OCI-LY7 (cell line): ENCODE measurements around the gene GSTK1. TPM values are rescaled to one million over a fixed set of nuclear protein-coding genes. Genes with fewer than 3 reads are reported as not detected.
A peak's percentile ranks its signal among the peaks of the same experiment; 100 is the strongest.

ENCODE experiments used
- BruUV-seq: library from RNA; stranded (reverse); fragments of 400-500 nt; replicated peaks from 2 replicates; lab custom pipeline; 2021; lab: Mats Ljungman, UMichigan
- CTCF ChIA-PET: fragments of 300-600 bp; sonication (Branson Sonifier 250); formaldehyde crosslinking; loops from one replicate; lab custom pipeline; 2022; ENCODE audit warnings: antibody characterized with exemption; ENCODE audit not compliant: unreplicated experiment; lab: Charles Lee
- POLR2A ChIA-PET: fragments of 300-600 bp; sonication (Branson Sonifier 250); formaldehyde crosslinking; loops from one replicate; lab custom pipeline; 2022; ENCODE audit warnings: antibody characterized with exemption; lab: Charles Lee
- DNase-seq: peaks from one replicate; pipeline ENCODE4 v3.0.0-alpha.2; 2015; ENCODE audit warnings: low spot score
- H2AFZ ChIP-seq: fragments of 200-600 bp; sonication (generic), shearing (Covaris generic); 2 replicates; pipeline ENCODE4 v1.6.1; 2014; ENCODE audit warnings: mild to moderate bottlenecking, antibody characterized with exemption, low read length, moderate library complexity
- H3K27ac ChIP-seq: fragments of 200-600 bp; sonication (generic); 2 replicates; pipeline ENCODE4 v1.5.1; 2014; ENCODE audit warnings: mixed run types, low read depth, mild to moderate bottlenecking, moderate library complexity, low read length, inconsistent platforms; ENCODE audit not compliant: poor library complexity, severe bottlenecking
- H3K36me3 ChIP-seq: fragments of 200-600 bp; sonication (generic); 2 replicates; pipeline ENCODE4 v1.6.1; 2014; ENCODE audit warnings: mild to moderate bottlenecking, antibody characterized with exemption, low read length, moderate library complexity, mixed read lengths; ENCODE audit not compliant: insufficient read depth
- H3K4me1 ChIP-seq: fragments of 200-600 bp; sonication (generic); 2 replicates; pipeline ENCODE4 v1.5.1; 2014; ENCODE audit warnings: mild to moderate bottlenecking, low read length; ENCODE audit not compliant: insufficient read depth, poor library complexity, severe bottlenecking
- H3K4me2 ChIP-seq: fragments of 200-600 bp; sonication (generic); 2 replicates; pipeline ENCODE4 v1.6.1; 2014; ENCODE audit warnings: mild to moderate bottlenecking, low read length
- H3K4me3 ChIP-seq: fragments of 200-600 bp; sonication (generic); 2 replicates; pipeline ENCODE4 v1.5.1; 2014; ENCODE audit warnings: mild to moderate bottlenecking, low read depth, low read length; ENCODE audit not compliant: poor library complexity, severe bottlenecking
- H3K79me2 ChIP-seq: fragments of 200-600 bp; sonication (generic); 2 replicates; pipeline ENCODE4 v1.6.1; 2016; ENCODE audit warnings: low read depth, mild to moderate bottlenecking, low read length, moderate library complexity, mixed read lengths; ENCODE audit not compliant: insufficient read depth
- H3K9me2 ChIP-seq: fragments of 200-600 bp; sonication (generic); 2 replicates; pipeline ENCODE4 v1.6.1; 2016; ENCODE audit warnings: mild to moderate bottlenecking, low read length, mixed read lengths; ENCODE audit not compliant: insufficient read depth
- H3K9me3 ChIP-seq: fragments of 200-600 bp; sonication (generic); 2 replicates; pipeline ENCODE4 v1.6.1; 2014; ENCODE audit warnings: mild to moderate bottlenecking, mixed run types, low read length, mixed read lengths
- H4K20me1 ChIP-seq: fragments of 200-600 bp; sonication (generic); 2 replicates; pipeline ENCODE4 v1.6.1; 2014; ENCODE audit warnings: mild to moderate bottlenecking, antibody characterized with exemption, low read length, moderate library complexity, mixed read lengths; ENCODE audit not compliant: insufficient read depth
- CTCF ChIP-seq: fragments of 200-600 bp; sonication (generic); conservative IDR thresholded peaks from 2 replicates; pipeline ENCODE4 v1.5.1; 2014; ENCODE audit warnings: mild to moderate bottlenecking, antibody characterized with exemption, low read length, moderate library complexity, mixed read lengths
- EZH2phosphoT487 ChIP-seq: fragments of 200-600 bp; sonication (generic); IDR thresholded peaks from 2 replicates; pipeline ENCODE4 v1.6.1; 2018; ENCODE audit warnings: low read depth, borderline replicate concordance, mild to moderate bottlenecking, mixed run types, antibody characterized with exemption, low read length, moderate library complexity, mixed read lengths
- intact Hi-C: fragments of 100-400 bp; cut with micrococcal nuclease; formaldehyde crosslinking; loops from one replicate; pipeline ENCODE4 v1.10.0; 2022; ENCODE audit not compliant: unreplicated experiment
- total RNA-seq, 2 experiments: library from RNA; depleted of rRNA in 1 of 2; stranded (reverse); fragments of >200 nt in 1 of 2; shearing (Covaris generic) in 1 of 2; gene quantifications; 2 replicates each; pipeline ENCODE4 v1.2.3, GENCODE V29; 2014 to 2022

Gene GSTK1
- total RNA-seq, 2 experiments from 2014 or later: 37.8 to 41.6 TPM

- CTCF ChIA-PET: interaction anchor here (1.1 kb wide), 1 partner anchor 42 kb away, joined by 3 read pairs; no protein-coding TSS in a partner anchor
- Histone ChIP-seq H3K9me2 (no peaks in the 10 kb centered on the region), H2AFZ (no peak overlapping the region), H3K79me2 (no peaks in the 10 kb centered on the region), H3K9me3 (peaks cover 5% of the 10 kb centered on the region; the same call in 1 of the 2 replicates), H3K36me3 (no peaks in the 10 kb centered on the region), H3K4me2 (no peak overlapping the region), H4K20me1 (no peaks in the 10 kb centered on the region), H3K4me3 (no peak overlapping the region), H3K4me1 (peaks cover 3% of the 10 kb centered on the region), H3K27ac (no peak overlapping the region)
- no TSS peak for BruUV-seq
- DNase-seq: no peak
- TF ChIP-seq EZH2phosphoT487 (no peak), CTCF (no peak)
- intact Hi-C loops: no loop called here
- POLR2A ChIA-PET: interaction anchor here (1.0 to 1.8 kb wide), 2 partner anchors 9 to 33 kb away, joined by 3 to 5 read pairs; no protein-coding TSS in a partner anchor
Observed at GRCh38 chr7:143257501-143257900, 5.7 kb upstream of the GSTK1 start.

- H3K9me3 ChIP-seq: peaks cover 5% of the 10 kb centered on the region; the same call in 1 of the 2 replicates
- ChIA-PET POLR2A (interaction anchor here (0.5 to 1.8 kb wide), 6 partner anchors 8 to 1612 kb away, joined by 3 to 6 read pairs (median 4); partner anchors contain the start of gene CASP2), CTCF (no interaction called here)
- no peaks in the 10 kb centered on the region for H3K36me3 ChIP-seq
- no peak overlapping the region for H3K4me3 ChIP-seq
- peaks cover 4% of the 10 kb centered on the region for H3K4me1 ChIP-seq
- H4K20me1 ChIP-seq: no peaks in the 10 kb centered on the region
- H2AFZ ChIP-seq: peak overlapping the region; percentile 27; the same call in 1 of the 2 replicates
- BruUV-seq: no TSS peak
- intact Hi-C loops: no loop called here
- H3K9me2 ChIP-seq: no peaks in the 10 kb centered on the region
- H3K79me2 ChIP-seq: no peaks in the 10 kb centered on the region
- no peak overlapping the region for H3K4me2 ChIP-seq
- TF ChIP-seq CTCF (no peak), EZH2phosphoT487 (no peak)
- H3K27ac ChIP-seq: no peak overlapping the region
- DNase-seq: no peak
Observed at GRCh38 chr7:143258831-143259230, 4.4 kb upstream of the GSTK1 start.

- H3K4me1 ChIP-seq: peaks cover 8% of the 10 kb centered on the region
- no peak overlapping the region for H3K4me2 ChIP-seq
- no peaks in the 10 kb centered on the region for H3K9me3 ChIP-seq
- no peak for DNase-seq
- POLR2A ChIA-PET: interaction anchor here (0.6 to 1.2 kb wide), 2 partner anchors 9 to 11 kb away, joined by 3 to 6 read pairs; no protein-coding TSS in a partner anchor
- H3K9me2 ChIP-seq: no peaks in the 10 kb centered on the region
- CTCF ChIA-PET: no interaction called here
- H3K79me2 ChIP-seq: no peaks in the 10 kb centered on the region
- H3K27ac ChIP-seq: no peak overlapping the region
- intact Hi-C loops: no loop called here
- no peaks in the 10 kb centered on the region for H3K36me3 ChIP-seq
- TF ChIP-seq EZH2phosphoT487 (no peak), CTCF (no peak)
- no peaks in the 10 kb centered on the region for H4K20me1 ChIP-seq
- no peak overlapping the region for H3K4me3 ChIP-seq
- H2AFZ ChIP-seq: no peak overlapping the region
- BruUV-seq: no TSS peak
Observed at GRCh38 chr7:143259765-143260164, 3.5 kb upstream of the GSTK1 start.
